Measurements from ENCODE around the gene ANAPC7.
"Not testable (repeated sequence)": the region's sequence is repeated elsewhere in the genome, so short reads cannot be mapped to it uniquely, and the experiment has no call there.

The ANAPC7 gene

DNA sequence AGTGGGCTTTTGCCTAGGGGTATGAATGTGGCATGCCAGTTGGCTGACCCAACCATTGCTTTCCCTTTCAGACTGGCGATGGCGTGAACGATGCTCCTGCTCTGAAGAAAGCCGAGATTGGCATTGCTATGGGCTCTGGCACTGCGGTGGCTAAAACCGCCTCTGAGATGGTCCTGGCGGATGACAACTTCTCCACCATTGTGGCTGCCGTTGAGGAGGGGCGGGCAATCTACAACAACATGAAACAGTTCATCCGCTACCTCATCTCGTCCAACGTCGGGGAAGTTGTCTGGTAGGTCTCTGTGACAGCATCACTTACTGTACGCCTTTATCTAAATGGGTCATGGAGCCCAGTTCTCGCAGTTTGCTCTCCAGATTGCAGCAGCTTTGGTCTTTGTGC, 61.4 kb downstream of the ANAPC7 start:
- in situ Hi-C loops (cut with HindIII; ENCODE audit: low sequenced_read_pairs), result no loop called here
- TF ChIP-seq, protein P1, sequence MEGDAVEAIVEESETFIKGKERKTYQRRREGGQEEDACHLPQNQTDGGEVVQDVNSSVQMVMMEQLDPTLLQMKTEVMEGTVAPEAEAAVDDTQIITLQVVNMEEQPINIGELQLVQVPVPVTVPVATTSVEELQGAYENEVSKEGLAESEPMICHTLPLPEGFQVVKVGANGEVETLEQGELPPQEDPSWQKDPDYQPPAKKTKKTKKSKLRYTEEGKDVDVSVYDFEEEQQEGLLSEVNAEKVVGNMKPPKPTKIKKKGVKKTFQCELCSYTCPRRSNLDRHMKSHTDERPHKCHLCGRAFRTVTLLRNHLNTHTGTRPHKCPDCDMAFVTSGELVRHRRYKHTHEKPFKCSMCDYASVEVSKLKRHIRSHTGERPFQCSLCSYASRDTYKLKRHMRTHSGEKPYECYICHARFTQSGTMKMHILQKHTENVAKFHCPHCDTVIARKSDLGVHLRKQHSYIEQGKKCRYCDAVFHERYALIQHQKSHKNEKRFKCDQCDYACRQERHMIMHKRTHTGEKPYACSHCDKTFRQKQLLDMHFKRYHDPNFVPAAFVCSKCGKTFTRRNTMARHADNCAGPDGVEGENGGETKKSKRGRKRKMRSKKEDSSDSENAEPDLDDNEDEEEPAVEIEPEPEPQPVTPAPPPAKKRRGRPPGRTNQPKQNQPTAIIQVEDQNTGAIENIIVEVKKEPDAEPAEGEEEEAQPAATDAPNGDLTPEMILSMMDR (IDR thresholded peaks at IDR 0.05; ENCODE audit: low read depth, low read length), result no peak
- no peak for DNase-seq (ENCODE audit: low read depth, low spot score)
- H3K4me3 ChIP-seq (ENCODE audit: low read depth, low read length), result no peak overlapping the region

DNA sequence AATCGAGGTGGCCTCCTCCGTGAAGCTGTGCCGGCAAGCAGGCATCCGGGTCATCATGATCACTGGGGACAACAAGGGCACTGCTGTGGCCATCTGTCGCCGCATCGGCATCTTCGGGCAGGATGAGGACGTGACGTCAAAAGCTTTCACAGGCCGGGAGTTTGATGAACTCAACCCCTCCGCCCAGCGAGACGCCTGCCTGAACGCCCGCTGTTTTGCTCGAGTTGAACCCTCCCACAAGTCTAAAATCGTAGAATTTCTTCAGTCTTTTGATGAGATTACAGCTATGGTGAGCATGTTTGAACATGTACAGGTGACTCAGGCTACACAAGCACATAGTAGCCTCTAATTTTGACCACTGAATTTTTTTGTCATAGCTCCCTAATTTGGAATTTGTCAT, 62.8 kb downstream of the ANAPC7 start:
- in situ Hi-C loops (cut with HindIII; ENCODE audit: low sequenced_read_pairs), result no loop called here
- TF ChIP-seq, protein P1 (IDR thresholded peaks at IDR 0.05; ENCODE audit: low read depth, low read length), result no peak
- no peak for DNase-seq (ENCODE audit: low read depth, low spot score)
- no peak overlapping the region for H3K4me3 ChIP-seq (ENCODE audit: low read depth, low read length)

DNA sequence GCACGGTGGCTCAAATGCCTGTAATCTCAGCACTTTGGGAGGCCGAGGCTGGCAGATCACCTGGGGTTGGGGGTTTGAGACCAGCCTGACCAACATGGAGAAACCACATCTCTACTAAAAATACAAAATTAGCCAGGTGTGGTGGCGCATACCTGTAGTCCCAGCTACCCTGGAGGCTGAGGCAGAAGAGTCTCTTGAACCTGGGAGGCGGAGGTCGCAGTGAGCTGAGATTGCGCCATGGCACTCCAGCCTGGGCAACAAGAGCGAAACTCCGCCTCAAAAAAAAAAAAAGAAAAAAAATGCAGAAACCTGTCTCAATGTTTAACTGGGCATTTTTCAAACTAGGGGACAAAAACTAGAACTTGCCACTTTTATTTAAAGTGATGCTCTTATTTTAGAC, 63.2 kb downstream of the ANAPC7 start:
- H3K4me3 ChIP-seq (ENCODE audit: low read depth, low read length); DNase-seq (ENCODE audit: low read depth, low spot score); in situ Hi-C loops (cut with HindIII; ENCODE audit: low sequenced_read_pairs): not testable (repeated sequence)

DNA sequence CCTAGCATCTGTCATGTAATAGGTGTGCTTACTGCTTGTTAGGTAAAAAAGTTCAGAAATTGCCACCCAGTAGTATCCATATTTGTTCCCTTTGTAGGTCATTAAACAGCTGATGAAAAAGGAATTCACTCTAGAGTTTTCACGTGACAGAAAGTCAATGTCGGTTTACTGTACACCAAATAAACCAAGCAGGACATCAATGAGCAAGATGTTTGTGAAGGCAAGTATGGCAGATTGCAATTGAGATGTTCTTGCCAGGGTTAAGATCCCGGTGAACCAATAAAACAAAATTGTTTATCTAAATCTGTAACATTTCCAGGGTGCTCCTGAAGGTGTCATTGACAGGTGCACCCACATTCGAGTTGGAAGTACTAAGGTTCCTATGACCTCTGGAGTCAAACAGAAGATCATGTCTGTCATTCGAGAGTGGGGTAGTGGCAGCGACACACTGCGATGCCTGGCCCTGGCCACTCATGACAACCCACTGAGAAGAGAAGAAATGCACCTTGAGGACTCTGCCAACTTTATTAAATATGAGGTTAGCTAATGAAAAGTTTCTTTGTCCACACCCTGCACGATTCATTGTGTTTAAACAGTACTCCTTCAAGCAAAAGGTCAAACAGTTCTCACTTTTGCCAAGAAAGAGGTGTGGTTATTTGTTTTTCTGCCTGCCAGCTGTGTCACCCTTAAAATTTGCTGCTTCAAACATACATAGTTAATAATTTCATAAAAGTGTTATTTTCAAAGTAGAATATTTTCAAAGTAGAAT, 64.1 kb downstream of the ANAPC7 start:
- TF ChIP-seq, protein P1 (IDR thresholded peaks at IDR 0.05; ENCODE audit: low read depth, low read length), result no peak
- DNase-seq (ENCODE audit: low read depth, low spot score), result no peak

DNA sequence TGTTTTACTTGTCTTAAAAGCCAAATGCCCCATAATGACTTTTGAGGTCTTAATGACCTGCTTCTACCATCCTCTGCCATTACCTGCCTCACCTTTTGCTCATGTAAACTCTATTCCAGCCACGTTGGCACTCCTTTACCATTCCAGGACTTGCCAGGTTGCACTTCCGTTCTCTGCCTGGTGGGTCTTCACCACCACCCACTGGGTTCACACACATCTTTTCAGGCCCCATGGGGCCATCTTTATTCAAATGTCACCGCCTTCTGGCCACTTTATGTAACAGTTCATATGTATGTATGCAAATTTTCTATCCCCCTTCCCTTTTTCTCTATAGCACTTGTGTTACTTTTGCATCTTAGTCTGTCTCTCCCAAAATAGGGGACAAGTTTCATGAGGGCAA, 64.8 kb downstream of the ANAPC7 start:
- DNase-seq (ENCODE audit: low read depth, low spot score), result no peak
- TF ChIP-seq, protein P1 (IDR thresholded peaks at IDR 0.05; ENCODE audit: low read depth, low read length), result no peak
- H3K4me3 ChIP-seq (ENCODE audit: low read depth, low read length), result no peak overlapping the region
- in situ Hi-C loops (cut with HindIII; ENCODE audit: low sequenced_read_pairs), result no loop called here

More for the DNA sequence above, 64.1 kb downstream of the ANAPC7 start:
- H3K4me3 ChIP-seq (ENCODE audit: low read depth, low read length), result no peak overlapping the region
- in situ Hi-C loops (cut with HindIII; ENCODE audit: low sequenced_read_pairs), result no loop called here

DNA sequence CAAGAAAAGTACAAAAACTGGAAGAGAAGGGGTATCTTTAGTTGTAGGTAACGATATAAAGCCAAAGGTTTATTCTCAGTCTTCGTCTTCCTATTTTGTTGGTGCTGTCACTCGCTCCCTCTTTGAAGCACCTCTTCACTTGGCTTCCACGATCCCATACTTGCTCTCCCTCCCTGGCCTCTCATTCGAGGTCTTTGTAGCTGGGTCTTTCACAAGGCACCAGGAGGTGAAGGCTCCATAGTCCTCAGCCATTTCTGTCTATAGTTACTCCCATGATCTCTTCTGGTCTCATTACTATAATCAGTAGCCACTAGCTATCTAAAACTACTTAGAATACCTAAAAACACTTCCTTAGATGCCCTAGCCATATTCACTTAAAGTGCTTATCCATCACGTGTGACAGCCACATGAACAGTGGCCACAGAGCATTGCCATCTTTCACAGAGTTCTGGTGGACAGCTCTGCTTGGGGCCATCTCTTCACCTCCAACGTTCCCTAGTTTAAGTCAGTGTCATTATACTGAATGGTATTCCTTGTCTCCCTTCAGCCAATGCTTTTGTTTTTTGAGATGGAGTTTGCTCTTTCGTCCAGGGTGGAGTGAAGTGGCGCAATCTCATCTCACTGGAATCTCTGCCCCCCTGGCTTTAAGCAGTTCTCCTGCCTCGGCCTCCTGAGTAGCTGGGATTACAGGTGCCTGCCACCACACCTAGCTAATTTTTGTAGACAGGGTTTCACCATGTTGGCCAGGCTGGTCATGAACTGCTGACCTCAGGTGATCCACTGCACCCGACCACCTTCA, 65.4 kb downstream of the ANAPC7 start:
- TF ChIP-seq, protein P1 (IDR thresholded peaks at IDR 0.05; ENCODE audit: low read depth, low read length), result no peak
- no peak for DNase-seq (ENCODE audit: low read depth, low spot score)
- in situ Hi-C loops (cut with HindIII; ENCODE audit: low sequenced_read_pairs), result no loop called here
- H3K4me3 ChIP-seq (ENCODE audit: low read depth, low read length), result no peak overlapping the region

DNA sequence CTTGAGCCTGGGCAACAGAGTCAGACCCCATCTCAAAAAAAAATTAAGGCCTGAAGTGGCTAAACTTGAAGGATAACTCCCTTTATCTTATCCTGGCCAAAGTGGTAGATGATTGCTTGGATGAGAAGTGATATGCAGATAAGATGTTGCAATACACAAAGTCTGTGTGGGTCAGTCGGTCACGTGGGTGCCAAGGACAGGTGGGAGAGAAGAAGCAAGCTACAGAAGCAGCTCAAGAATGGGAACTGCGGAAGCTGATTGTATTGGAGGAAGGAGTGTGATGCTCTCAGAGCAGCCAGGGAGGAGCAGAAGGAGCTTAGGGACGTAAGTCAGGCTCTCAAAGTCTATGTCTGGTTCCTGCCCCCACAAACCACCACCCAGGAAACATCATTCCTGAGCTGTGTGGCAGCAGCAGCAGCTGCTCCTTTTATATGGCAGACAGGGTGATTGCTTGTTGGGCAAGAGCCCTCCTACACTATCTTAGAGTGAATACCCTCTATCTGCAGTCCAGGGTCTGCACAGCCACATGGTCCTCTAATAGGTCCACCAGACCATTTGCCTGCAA, 67.9 kb downstream of the ANAPC7 start:
- no peak for DNase-seq (ENCODE audit: low read depth, low spot score)
- no peak overlapping the region for H3K4me3 ChIP-seq (ENCODE audit: low read depth, low read length)
- TF ChIP-seq, protein P1 (IDR thresholded peaks at IDR 0.05; ENCODE audit: low read depth, low read length), result no peak
- in situ Hi-C loops (cut with HindIII; ENCODE audit: low sequenced_read_pairs), result no loop called here
